GM12878 (cell line): ENCODE results near the gene EXOC7. TPM values are rescaled to one million over a fixed set of nuclear protein-coding genes. Genes with fewer than 3 reads are reported as not detected.

Experiments
- ATAC-seq: fragments of 200-7000 bp; cut with Tn5 transposase; 3 replicates; pipeline ENCODE4 v1.9.1; 2020; ENCODE audit warnings: mild to moderate bottlenecking, moderate library complexity
- BruUV-seq: library from RNA; stranded (reverse); fragments of 400-500 nt; replicated peaks from 2 replicates; lab custom pipeline; 2021; lab: Mats Ljungman, UMichigan
- CTCF ChIA-PET: fragments of 300-600 bp; sonication (Branson Sonifier 250); formaldehyde crosslinking; extraction: SDS; loops from one replicate; lab custom pipeline; 2021; ENCODE audit warnings: inconsistent platforms; lab: Yijun Ruan, JAX
- POLR2A ChIA-PET: fragments of 350-600 bp; formaldehyde crosslinking; extraction: SDS; loops from one replicate; lab custom pipeline; 2021; ENCODE audit warnings: inconsistent platforms; lab: Charles Lee
- RAD21 ChIA-PET: fragments of 300-600 bp; sonication (Branson Sonifier 250); formaldehyde crosslinking; loops from one replicate; lab custom pipeline; 2023; ENCODE audit warnings: antibody characterized with exemption; ENCODE audit not compliant: unreplicated experiment; lab: Charles Lee
- SMC1A ChIA-PET: fragments of 300-600 bp; sonication (Branson Sonifier 250); formaldehyde crosslinking; loops from one replicate; lab custom pipeline; 2023; ENCODE audit not compliant: unreplicated experiment, uncharacterized antibody; lab: Charles Lee
- DNase-seq: peaks from one replicate; pipeline ENCODE4 v3.0.0-alpha.2; 2011; ENCODE audit warnings: low read depth, low spot score
- FAIRE-seq: peaks from 3 replicates; lab custom pipeline; 2011; peaks lifted over from hg19 to GRCh38; lab: Jason Lieb, UNC
- H2AFZ ChIP-seq: 2 replicates; pipeline ENCODE4 v1.6.0; 2011; ENCODE audit warnings: low read depth, low read length, control low read depth; ENCODE audit not compliant: control insufficient read depth
- H3K27ac ChIP-seq: 2 replicates; pipeline ENCODE4 v1.5.1; 2011; ENCODE audit warnings: control low read depth; ENCODE audit not compliant: control insufficient read depth, insufficient read depth
- H3K27me3 ChIP-seq, 2 experiments: replicated peaks in 1 of 2; 2 replicates each; pipeline versions ENCODE4 v1.6.0 to v1.6.1; 2011; ENCODE audit warnings: low read length in 1 of 2; ENCODE audit not compliant: control insufficient read depth in 2 of 2, insufficient read depth in 2 of 2
- H3K36me3 ChIP-seq, 2 experiments: 2 replicates each; pipeline ENCODE4 v1.5.1; 2011; ENCODE audit warnings: low read length in 1 of 2; ENCODE audit not compliant: control insufficient read depth in 2 of 2, insufficient read depth in 2 of 2
- H3K4me1 ChIP-seq: 2 replicates; pipeline ENCODE4 v1.6.1; 2011; ENCODE audit warnings: mild to moderate bottlenecking, low read length, moderate library complexity, mixed read lengths; ENCODE audit not compliant: control insufficient read depth, insufficient read depth
- H3K4me2 ChIP-seq: 2 replicates; pipeline ENCODE4 v1.6.0; 2011; ENCODE audit warnings: control low read depth; ENCODE audit not compliant: control insufficient read depth, insufficient read depth
- H3K4me3 ChIP-seq: fragments of 200-600 bp; sonication (generic); 2 replicates; pipeline ENCODE4 v1.5.1; 2016
- H3K79me2 ChIP-seq: 2 replicates; pipeline ENCODE4 v1.6.0; 2011; ENCODE audit warnings: low read length; ENCODE audit not compliant: control insufficient read depth, insufficient read depth
- H3K9ac ChIP-seq: 2 replicates; pipeline ENCODE4 v1.8.0; 2011; ENCODE audit warnings: low read length, control low read depth, mixed read lengths; ENCODE audit not compliant: control insufficient read depth, insufficient read depth
- H3K9me3 ChIP-seq: replicated peaks from 3 replicates; pipeline ENCODE4 v1.5.1; 2011; ENCODE audit warnings: mild to moderate bottlenecking, low read length; ENCODE audit not compliant: control insufficient read depth, insufficient read depth
- H4K20me1 ChIP-seq: 2 replicates; pipeline ENCODE4 v1.6.0; 2011; ENCODE audit not compliant: control insufficient read depth, insufficient read depth
- ATF3 ChIP-seq: IDR thresholded peaks from 2 replicates; pipeline ENCODE4 v1.6.1; 2011; ENCODE audit warnings: low read depth, mild to moderate bottlenecking, low read length, moderate library complexity, borderline replicate concordance; ENCODE audit errors: extremely low read depth
- ATF7 ChIP-seq: fragments of 450-650 bp; IDR thresholded peaks from 2 replicates; pipeline ENCODE4 v1.6.1; 2016; ENCODE audit warnings: low read depth, mild to moderate bottlenecking
- CTCF ChIP-seq, 3 experiments: IDR thresholded peaks in 2 of 3; conservative IDR thresholded peaks in 1 of 3; 2 replicates each; pipeline ENCODE4 v1.5.1; 2011; ENCODE audit warnings: low read depth in 3 of 3, low read length in 3 of 3, mild to moderate bottlenecking in 3 of 3, control low read depth in 2 of 3, moderate library complexity in 2 of 3, inconsistent platforms in 1 of 3, mixed read lengths in 1 of 3; ENCODE audit not compliant: control insufficient read depth in 2 of 3, insufficient read depth in 1 of 3; ENCODE audit errors: extremely low read depth in 1 of 3
- HCFC1 ChIP-seq: fragments of 150-350 bp; IDR thresholded peaks from 2 replicates; pipeline ENCODE4 v1.6.1; 2014; ENCODE audit warnings: low read length
- MEF2B ChIP-seq: fragments of 450-650 bp; IDR thresholded peaks from 2 replicates; pipeline ENCODE4 v1.6.1; 2018; ENCODE audit warnings: mild to moderate bottlenecking, moderate library complexity; ENCODE audit not compliant: partially characterized antibody, poor library complexity, severe bottlenecking
- NR2C2 ChIP-seq: IDR thresholded peaks from 2 replicates; pipeline ENCODE4 v1.6.1; 2011; ENCODE audit warnings: borderline replicate concordance, low read depth; ENCODE audit not compliant: control insufficient read depth, insufficient read length
- NR2F1 ChIP-seq: fragments of 450-650 bp; conservative IDR thresholded peaks from 2 replicates; pipeline ENCODE4 v1.6.1; 2017; ENCODE audit warnings: mild to moderate bottlenecking
- RB1 ChIP-seq: fragments of 450-650 bp; formaldehyde crosslinking; IDR thresholded peaks from 2 replicates; pipeline ENCODE4 v1.6.1; 2017; ENCODE audit warnings: mild to moderate bottlenecking, borderline replicate concordance
- SMARCA5 ChIP-seq: fragments of 450-650 bp; IDR thresholded peaks from 2 replicates; pipeline ENCODE4 v1.6.1; 2017; ENCODE audit warnings: mild to moderate bottlenecking
- SREBF2 ChIP-seq: IDR thresholded peaks from 2 replicates; pipeline ENCODE4 v1.6.1; 2012; ENCODE audit warnings: mild to moderate bottlenecking, low read length
- WGBS: methylation state at CpG from one replicate; pipeline ENCODE4 v1.1.6; 2016; ENCODE audit warnings: low lambda C conversion rate; ENCODE audit not compliant: insufficient replicate concordance, insufficient coverage; ENCODE audit errors: missing lambda C conversion rate; 5-methylcytosine and 5-hydroxymethylcytosine counted together
- in situ Hi-C: fragments of 300-500 bp; cut with MboI; formaldehyde crosslinking; loops from 9 replicates; pipeline ENCODE4 v1.14.3; 2018; ENCODE audit warnings: mixed read lengths
- intact Hi-C: fragments of 100-400 bp; cut with micrococcal nuclease; formaldehyde crosslinking; loops from one replicate; pipeline ENCODE4 v1.14.2; 2022; ENCODE audit not compliant: unreplicated experiment
- polyA plus RNA-seq, 11 experiments: library from polyadenylated mRNA; depleted of rRNA in 4 of 11; unstranded in 6 of 11; stranded (reverse) in 5 of 11; fragments of >200 nt; fragmentation: Nextera tagmentation in 4 of 11; fragmentation: Illumina TruSeq in 1 of 11; extraction: Ambion mirVana in 4 of 11; extraction: Trizol in 1 of 11; gene quantifications; 1 replicate in 1 of 11; 2 replicates in 10 of 11; pipeline versions ENCODE4 v1.2.1 to v1.2.3, GENCODE V29; 2011 to 2016; ENCODE audit warnings: inconsistent platforms in 2 of 11, missing spikeins in 2 of 11, low read depth in 1 of 11
- total RNA-seq, 4 experiments: library from RNA; depleted of rRNA in 3 of 4; stranded (reverse); fragments of >200 nt in 3 of 4; fragmentation: Illumina TruSeq in 1 of 4; extraction: Trizol in 1 of 4; gene quantifications; 2 replicates each; pipeline versions ENCODE4 v1.2.1 to v1.2.3, GENCODE V29; 2013 to 2021
- TF ChIP-seq, protein P1 (sequence below): IDR thresholded peaks from 2 replicates; pipeline ENCODE4 v1.6.1; 2012; ENCODE audit warnings: low read length, inconsistent platforms

The EXOC7 gene
- total and polyA plus RNA-seq, 10 of the 15 experiments (the other 5 are each of a cell fraction or from before 2014, with no cell fraction given): 18.8 to 71.3 (median 48.2) TPM

GRCh38 chr17:76088868-76089576 lies 14.6 kb downstream of the EXOC7 start:
- Histone ChIP-seq H3K36me3 (peaks cover 13 to 25% of the 10 kb centered on the region in 2 experiments; a peak in 3 of 4 replicates), H3K79me2 (no peaks in the 10 kb centered on the region), H3K9ac (no peak overlapping the region), H3K9me3 (no peaks in the 10 kb centered on the region), H4K20me1 (no peaks in the 10 kb centered on the region), H3K4me2 (no peak overlapping the region)
- 97% methylated on average over 22 of the region's 25 CpGs for WGBS
- ChIA-PET POLR2A (interaction anchor here (0.6 kb wide), 1 partner anchor 97 kb away, joined by 3 read pairs; no protein-coding TSS in a partner anchor), CTCF (no interaction called here), RAD21 (no interaction called here), SMC1A (no interaction called here)
- in situ Hi-C loops (no loop called here), intact Hi-C loops (no loop called here)
- DNase-seq (no peak), FAIRE-seq (no peak)
- BruUV-seq: no TSS peak
- TF ChIP-seq SREBF2: no peak
- no peak for TF ChIP-seq MEF2B
- no peak for TF ChIP-seq ATF7
- TF ChIP-seq, protein P1, sequence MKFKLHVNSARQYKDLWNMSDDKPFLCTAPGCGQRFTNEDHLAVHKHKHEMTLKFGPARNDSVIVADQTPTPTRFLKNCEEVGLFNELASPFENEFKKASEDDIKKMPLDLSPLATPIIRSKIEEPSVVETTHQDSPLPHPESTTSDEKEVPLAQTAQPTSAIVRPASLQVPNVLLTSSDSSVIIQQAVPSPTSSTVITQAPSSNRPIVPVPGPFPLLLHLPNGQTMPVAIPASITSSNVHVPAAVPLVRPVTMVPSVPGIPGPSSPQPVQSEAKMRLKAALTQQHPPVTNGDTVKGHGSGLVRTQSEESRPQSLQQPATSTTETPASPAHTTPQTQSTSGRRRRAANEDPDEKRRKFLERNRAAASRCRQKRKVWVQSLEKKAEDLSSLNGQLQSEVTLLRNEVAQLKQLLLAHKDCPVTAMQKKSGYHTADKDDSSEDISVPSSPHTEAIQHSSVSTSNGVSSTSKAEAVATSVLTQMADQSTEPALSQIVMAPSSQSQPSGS: no peak
- TF ChIP-seq NR2F1: no peak
- no peak for TF ChIP-seq CTCF (IDR thresholded peaks at IDR 0.05 in 2 of 3, conservative IDR thresholded peaks at IDR 0.05 in 1 of 3; ENCODE audit: control insufficient read depth in 2 of 3, extremely low read depth in 1 of 3, insufficient read depth in 1 of 3, low read depth in 3 of 3, low read length in 3 of 3)
- TF ChIP-seq HCFC1: no peak
- TF ChIP-seq NR2C2: no peak
- TF ChIP-seq ATF3: no peak
- no peak for TF ChIP-seq SMARCA5
- no peak for TF ChIP-seq RB1
- TF ChIP-seq, all 136 proteins: peak for 0
- H3K27ac ChIP-seq: no peak overlapping the region
- H2AFZ ChIP-seq: no peak overlapping the region
- no peaks in the 10 kb centered on the region for H3K4me1 ChIP-seq
- no peak for ATAC-seq
- no peak overlapping the region for H3K4me3 ChIP-seq
- no peaks in the 10 kb centered on the region for H3K27me3 ChIP-seq
